NCI-H2029 (cell line): ENCODE measurements around the gene PCIF1.
A peak's percentile ranks its signal among the peaks of the same experiment; 100 is the strongest.

Experiments used
- DNase-seq: peaks from one replicate; lab custom pipeline; 2025; lab: John Stamatoyannopoulos, UW

Gene PCIF1

GRCh38 chr20:45904583-45905504 lies 29.6 kb upstream of the PCIF1 start:
- no peak for DNase-seq

DNA sequence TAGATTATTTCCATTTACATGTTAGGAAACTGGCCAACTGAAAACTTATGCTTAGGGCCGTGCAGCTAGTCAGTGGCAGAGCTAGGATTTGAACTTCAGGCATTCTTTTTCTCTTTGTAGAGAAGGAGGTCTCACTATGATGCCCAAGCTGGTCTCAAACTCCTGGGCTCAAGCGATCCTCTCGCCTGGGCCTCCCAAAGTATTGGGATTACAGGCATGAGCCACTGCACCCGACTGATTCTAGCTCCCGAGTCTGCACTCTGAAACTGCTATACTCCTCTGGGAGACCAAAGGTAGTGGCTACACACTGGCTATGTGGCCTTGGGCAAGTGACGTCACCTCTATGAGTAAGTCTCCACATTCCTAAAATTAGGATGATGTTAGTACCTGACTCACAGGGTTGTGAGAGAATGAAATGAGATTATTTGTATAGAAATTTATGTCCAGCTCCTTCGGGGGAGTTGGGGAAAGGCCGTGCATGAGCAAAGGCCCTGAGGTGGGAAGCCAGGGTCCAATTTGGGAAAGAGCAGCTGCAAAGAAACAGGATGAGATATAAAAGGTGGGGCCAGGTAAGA lies 28.9 kb upstream of the PCIF1 start:
- no peak for DNase-seq

GRCh38 chr20:45907219-45907948 lies 27.1 kb upstream of the PCIF1 start:
- no peak for DNase-seq

- DNase-seq, result no peak
Observed at GRCh38 chr20:45908084-45908483, 26.4 kb upstream of the PCIF1 start.

DNA sequence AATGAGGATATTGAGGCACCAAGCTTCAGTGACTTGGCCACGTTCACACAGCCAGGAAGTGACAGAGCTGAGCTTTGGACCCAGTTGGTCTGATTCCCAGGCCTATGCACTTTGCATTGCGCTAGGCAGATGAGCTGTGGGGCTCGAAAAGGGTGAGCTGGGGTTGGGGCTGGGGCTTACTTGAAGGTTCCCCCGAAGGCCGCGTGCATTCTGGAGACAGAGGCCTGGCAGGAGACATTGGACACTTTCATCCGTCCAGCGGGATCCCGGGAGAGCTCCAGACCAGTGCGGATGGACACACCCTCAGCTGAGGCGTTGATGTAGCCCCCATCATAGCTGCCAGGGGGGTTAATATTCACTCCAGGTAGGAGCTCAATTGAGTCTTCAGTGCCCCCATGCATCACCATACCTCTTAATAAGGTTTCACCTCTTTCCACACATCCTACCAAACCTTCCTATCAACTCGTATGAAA lies 25.1 kb upstream of the PCIF1 start:
- DNase-seq, result no peak

DNA sequence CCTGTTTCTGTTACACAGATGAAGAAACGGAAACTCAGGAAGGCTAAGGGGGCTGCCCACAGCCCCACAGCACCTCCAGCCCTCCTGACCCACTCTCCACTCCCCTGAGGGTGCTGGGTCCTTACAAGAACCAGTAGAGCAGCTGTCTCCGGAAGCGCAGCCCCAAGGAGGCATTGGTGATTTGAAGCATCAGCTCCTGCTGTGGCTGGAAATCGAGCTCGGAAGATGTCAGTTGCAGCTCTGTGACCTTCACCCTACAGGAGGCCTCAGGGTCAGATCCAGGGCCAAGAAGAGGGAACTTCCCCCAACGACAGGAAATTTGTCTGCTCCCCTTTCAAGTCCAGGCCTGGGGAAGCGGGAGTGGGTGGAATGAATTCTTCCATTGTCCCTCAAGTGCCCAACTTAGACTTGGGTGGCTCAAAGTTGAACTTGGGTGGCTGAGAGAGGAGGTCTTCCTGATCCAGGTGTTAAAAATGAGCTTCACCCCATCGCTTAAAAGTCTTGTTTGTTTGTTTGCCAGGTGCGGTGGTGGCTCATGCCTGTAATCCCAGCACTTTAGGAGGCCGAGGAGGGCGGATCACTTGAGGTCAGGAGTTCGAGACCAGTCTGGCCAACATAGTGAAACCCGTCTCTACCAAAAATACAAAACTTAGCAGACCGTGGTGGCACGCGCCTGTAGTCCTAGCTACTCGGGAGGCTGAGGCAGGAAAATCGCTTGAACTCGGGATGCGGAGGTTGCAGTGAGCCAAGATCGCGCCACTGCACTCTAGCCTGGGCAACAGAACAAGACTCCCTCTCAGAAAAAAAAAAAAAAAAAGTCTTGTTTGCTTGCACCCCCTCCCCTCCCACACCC lies 24.4 kb upstream of the PCIF1 start:
- no peak for DNase-seq

GRCh38 chr20:45910670-45911485 lies 23.6 kb upstream of the PCIF1 start:
- DNase-seq, result peak; percentile 93

DNA sequence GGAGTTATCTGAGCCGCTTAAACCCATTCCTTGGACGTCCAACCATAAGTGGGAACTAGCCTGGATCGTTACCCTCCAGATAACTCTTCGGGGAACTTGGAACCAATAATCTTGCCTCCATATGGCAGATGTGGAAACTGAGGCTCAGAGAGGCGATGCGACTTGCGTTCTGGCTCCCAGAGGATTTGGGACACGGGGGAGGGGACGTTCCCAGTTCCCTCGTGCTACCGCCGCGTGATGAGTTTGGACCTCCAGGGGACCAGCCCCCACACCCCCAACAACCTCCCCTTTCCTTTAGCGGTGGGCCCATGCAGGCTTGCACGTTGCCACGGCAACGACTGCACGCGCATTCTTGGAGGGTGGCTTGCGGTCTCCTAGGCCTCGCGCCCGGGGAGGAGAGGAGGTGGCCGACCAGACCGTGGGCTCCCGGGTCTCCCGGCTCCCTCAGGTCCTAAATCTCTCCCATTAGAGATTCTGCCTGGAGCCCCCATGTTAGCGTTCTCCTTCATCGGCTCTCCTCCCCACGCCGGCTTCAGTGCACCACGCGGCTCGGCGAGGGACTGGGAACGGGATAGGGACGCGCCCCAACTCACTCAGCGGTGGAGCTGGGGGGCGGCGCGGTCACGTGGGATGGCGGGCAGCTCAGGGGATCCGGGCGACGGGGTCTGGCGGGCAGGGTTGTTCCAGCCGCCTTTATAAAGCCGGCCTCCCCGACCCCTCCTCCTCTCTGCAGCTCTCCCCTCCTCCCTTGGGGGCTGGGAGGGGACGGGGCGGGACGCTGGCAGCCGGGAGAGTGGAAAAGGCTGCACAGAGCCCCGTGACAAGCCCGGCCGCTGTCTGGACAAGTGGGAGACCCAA lies 22.8 kb upstream of the PCIF1 start, which contains the start of gene PLTP:
TSS of gene PLTP (minus strand) at position 670 of the 858 bp plus-strand sequence. CDS start 703 bp downstream, outside the sequence.
- no peak for DNase-seq

DNA sequence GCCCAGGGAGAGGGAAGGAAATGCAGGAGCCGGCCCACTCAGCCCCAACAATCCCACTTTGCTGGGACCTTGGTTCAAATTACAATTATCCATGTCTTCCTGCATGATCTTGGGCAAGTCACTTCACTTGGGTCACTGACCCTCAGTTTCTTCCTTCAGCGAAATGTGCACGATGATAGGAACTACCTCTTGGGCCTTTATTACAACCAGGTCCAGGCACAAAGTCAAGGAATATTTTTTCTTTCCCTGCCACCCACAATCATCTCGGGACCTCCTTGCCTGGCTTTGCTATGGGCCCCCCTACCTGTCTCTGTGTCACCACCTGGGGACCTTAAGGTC lies 22.2 kb upstream of the PCIF1 start:
- no peak for DNase-seq

GRCh38 chr20:45913116-45913515 lies 21.4 kb upstream of the PCIF1 start:
- DNase-seq, result no peak

GRCh38 chr20:45917790-45918141 lies 16.7 kb upstream of the PCIF1 start:
- DNase-seq, result no peak

DNA sequence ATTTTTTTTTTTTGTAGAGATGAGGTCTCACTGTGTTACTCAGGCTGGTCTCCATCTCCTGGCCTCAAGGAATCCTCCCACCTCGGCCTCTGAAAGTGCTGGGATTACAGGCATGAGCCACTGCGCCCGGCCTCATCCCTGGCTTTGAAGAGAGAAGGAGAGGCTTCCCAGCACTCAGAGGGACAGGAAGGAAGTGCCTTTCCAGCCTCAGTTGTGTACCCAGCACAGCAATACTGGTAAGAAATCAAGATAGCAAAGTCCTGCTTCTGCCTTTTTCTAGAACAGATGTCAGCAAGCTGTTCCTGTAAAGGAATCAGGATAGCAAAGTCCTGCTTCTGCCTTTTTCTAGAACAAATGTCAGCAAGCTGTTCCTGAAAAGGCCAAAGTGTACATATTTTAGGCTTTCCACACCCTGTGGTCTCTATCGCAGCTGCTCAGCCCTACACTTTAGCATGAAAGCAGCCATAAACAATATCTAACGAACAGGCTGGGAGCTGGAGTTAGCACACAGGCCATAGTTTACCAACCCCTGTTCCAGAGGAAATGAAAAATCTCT lies 16.2 kb upstream of the PCIF1 start:
- no peak for DNase-seq

GRCh38 chr20:45918779-45919537 lies 15.5 kb upstream of the PCIF1 start:
- no peak for DNase-seq

GRCh38 chr20:45919542-45920399 lies 14.7 kb upstream of the PCIF1 start:
- DNase-seq, result peak; percentile 26

DNA sequence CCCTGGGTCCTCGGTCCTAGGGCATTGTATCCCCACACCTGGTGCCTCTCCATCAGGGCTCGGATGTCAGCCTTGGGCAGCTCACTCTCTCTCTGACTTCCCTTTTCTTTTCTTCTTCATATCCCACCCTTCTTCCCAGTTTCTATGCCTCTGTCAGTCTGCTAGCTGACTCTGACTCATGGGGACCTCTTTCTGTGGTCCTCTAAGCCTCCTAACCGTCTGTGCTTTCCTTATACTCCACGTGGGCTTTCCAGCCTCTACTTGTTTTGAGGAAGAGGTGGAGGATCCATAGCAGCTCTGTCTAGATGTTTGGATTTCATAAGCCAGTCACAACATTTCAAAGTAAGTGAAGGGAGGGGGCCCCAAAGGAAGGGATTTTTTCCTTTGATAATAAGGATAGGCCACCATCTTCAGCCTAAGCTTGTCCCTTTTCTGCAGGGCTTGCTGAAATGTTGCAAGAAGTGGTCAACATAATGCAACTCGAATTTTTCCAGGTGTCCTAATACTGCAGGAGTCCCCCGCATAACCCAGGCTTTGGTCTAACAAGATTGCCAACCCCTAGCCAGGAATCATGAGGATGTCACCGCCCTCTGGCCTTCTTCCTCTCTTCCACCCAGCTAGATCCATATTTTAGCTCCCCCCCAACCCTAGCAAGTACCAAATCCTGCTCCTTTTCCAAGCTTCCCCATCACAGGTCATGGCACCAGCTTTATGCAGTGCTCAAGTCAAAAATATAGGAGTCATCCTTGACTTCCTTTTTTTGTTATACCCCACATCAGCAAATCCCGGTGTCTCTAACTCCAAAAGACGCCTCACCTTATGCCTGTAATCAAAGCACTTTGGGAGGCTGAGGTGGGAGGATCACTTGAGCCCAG lies 13.8 kb upstream of the PCIF1 start:
- no peak for DNase-seq

- DNase-seq, result no peak
Observed at GRCh38 chr20:45921337-45922189, 12.9 kb upstream of the PCIF1 start.
